Measurements from ENCODE around the gene GARIN5A. TPM values are rescaled to one million over a fixed set of nuclear protein-coding genes. Genes with fewer than 3 reads are reported as not detected.
A peak's percentile ranks its signal among the peaks of the same experiment; 100 is the strongest.

GARIN5A gene
- total and polyA plus RNA-seq, 2 of the 8 experiments (the other 6 are each of a cell fraction or from before 2014, with no cell fraction given): 9.1 to 18.5 TPM

DNA sequence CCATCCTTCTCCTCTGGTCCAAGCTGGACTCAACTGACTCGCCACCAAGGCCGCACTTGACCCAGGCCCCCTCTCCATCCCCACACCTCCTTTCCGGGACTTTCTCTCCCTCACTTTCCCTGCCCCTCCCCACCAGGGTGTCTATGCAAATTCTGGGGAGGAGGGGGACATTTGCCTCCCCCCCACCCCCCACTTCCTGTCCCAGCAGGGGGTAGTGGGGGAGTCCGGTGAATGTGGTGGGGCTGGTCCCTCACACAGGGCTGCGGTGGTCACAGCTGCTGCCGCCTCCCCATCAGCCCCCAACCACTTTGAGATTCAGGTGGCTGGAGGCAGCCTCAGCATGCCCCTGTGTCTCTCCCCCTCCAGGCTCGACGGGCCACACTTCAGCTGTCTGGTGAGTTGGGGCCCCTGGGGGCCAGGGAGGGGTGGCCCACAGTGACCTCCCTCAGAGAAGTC is 57.0 kb downstream of the GARIN5A start:
- no peak overlapping the region for H4K5ac ChIP-seq (ENCODE audit: insufficient read length, low read depth, low read length)
- H3K4me2 ChIP-seq (ENCODE audit: insufficient read depth in 1 of 2, low read depth in 2 of 2, low read length in 2 of 2): peak overlapping the region; percentile 93 to 95
- H3K79me1 ChIP-seq (ENCODE audit: low read depth, low read length): peaks cover 2% of the 10 kb centered on the region; the same call in 1 of the 2 replicates
- H3K36me3 ChIP-seq (ENCODE audit: control insufficient read depth in 2 of 4, insufficient read depth in 4 of 4, low read length in 3 of 4): no peaks in the 10 kb centered on the region
- H3K4me3 ChIP-seq (ENCODE audit: extremely low read depth in 1 of 4, insufficient read depth in 2 of 4, low read depth in 3 of 4, low read length in 4 of 4): peak overlapping the region; percentile 39 to 67 (median 52)
- H4K91ac ChIP-seq (replicated peaks; ENCODE audit: insufficient read length, low read length): no peak overlapping the region
- H2AK5ac ChIP-seq (ENCODE audit: low read depth, low read length): no peak overlapping the region
- no peak overlapping the region for H3K56ac ChIP-seq (replicated peaks; ENCODE audit: insufficient read length, low read depth, low read length)
- H4K20me1 ChIP-seq (replicated peaks in 1 of 2; ENCODE audit: control insufficient read depth in 1 of 2, insufficient read depth in 2 of 2, low read length in 2 of 2): peaks cover 0 to 6% of the 10 kb centered on the region in 2 experiments
- peaks cover 12% of the 10 kb centered on the region; the same call in 1 of the 2 replicates for H3K23me2 ChIP-seq (ENCODE audit: low read depth, low read length)
- H3K27me3 ChIP-seq (replicated peaks in 1 of 4; ENCODE audit: control insufficient read depth in 3 of 4, extremely low read depth in 1 of 4, insufficient read depth in 3 of 4, low read length in 3 of 4): peaks cover 0 to 2% (median 0%) of the 10 kb centered on the region in 4 experiments; a peak in 1 of 7 replicates
- no peak overlapping the region for H3K4ac ChIP-seq (replicated peaks; ENCODE audit: insufficient read length, low read depth, low read length)
- CTCF ChIA-PET (ENCODE audit: partially characterized antibody): interaction anchor here (0.7 to 1.1 kb wide), 4 partner anchors 34 to 42 kb away, joined by 3 to 5 read pairs (median 3); no protein-coding TSS in a partner anchor
- no peak overlapping the region for H3K27ac ChIP-seq (ENCODE audit: low read depth, low read length)
- peak overlapping the region; percentile 91; the same call in 1 of the 2 replicates for H2BK5ac ChIP-seq (ENCODE audit: low read depth, low read length)
- FAIRE-seq (no peak), DNase-seq (ENCODE audit: low read depth in 1 of 2, low spot score in 2 of 2) (peak in 1 of 2 experiments; percentile 75)
- H3K18ac ChIP-seq (ENCODE audit: extremely low read depth, low read length): peak overlapping the region; percentile 60; the same call in 1 of the 2 replicates
- no peak overlapping the region for H3K14ac ChIP-seq (ENCODE audit: insufficient read length)
- no peaks in the 10 kb centered on the region for H3K9me3 ChIP-seq (ENCODE audit: insufficient read depth in 2 of 2, low read depth in 1 of 2, low read length in 1 of 2)
- peaks cover 0 to 19% (median 11%) of the 10 kb centered on the region in 4 experiments; a peak in 6 of 7 replicates for H3K4me1 ChIP-seq (replicated peaks in 1 of 4; ENCODE audit: control insufficient read depth in 3 of 4, insufficient read depth in 4 of 4, low read length in 3 of 4)
- WGBS, 2 experiments (ENCODE audit: extremely low coverage in 1 of 2, insufficient coverage in 1 of 2, insufficient read length in 1 of 2, insufficient replicate concordance in 2 of 2, low coverage in 1 of 2, low lambda C conversion rate in 2 of 2, missing lambda C conversion rate in 1 of 2): 0% methylated on average over 4 of the region's 8 CpGs; no CpG with 5 or more reads in 1 of the 2 experiments
- no peak overlapping the region for H4K8ac ChIP-seq (ENCODE audit: extremely low read depth, insufficient read depth, low read length)
- H3K9ac ChIP-seq (replicated peaks in 1 of 4; ENCODE audit: extremely low read depth in 1 of 4, low read depth in 3 of 4, low read length in 3 of 4): no peak overlapping the region
- peak overlapping the region; percentile 86; the same call in 1 of the 2 replicates for H2BK20ac ChIP-seq (ENCODE audit: low read length)
- peak overlapping the region; percentile 92; the same call in 1 of the 2 replicates for H2BK12ac ChIP-seq (ENCODE audit: low read depth, low read length)
- H2AFZ ChIP-seq (ENCODE audit: low read length): no peak overlapping the region
- peak overlapping the region; percentile 61; the same call in 1 of the 2 replicates for H2BK15ac ChIP-seq (ENCODE audit: low read length)
- H3K79me2 ChIP-seq (ENCODE audit: control insufficient read depth in 1 of 2, insufficient read depth in 2 of 2, low read length in 2 of 2): no peaks in the 10 kb centered on the region
- H2BK120ac ChIP-seq (replicated peaks; ENCODE audit: low read depth, low read length): no peak overlapping the region
- H3K23ac ChIP-seq (ENCODE audit: insufficient read length): no peak overlapping the region
- POLR2A ChIA-PET (ENCODE audit: partially characterized antibody): interaction anchor here (0.8 to 2.8 kb wide), 11 partner anchors 8 to 51 kb away, joined by 3 to 16 read pairs (median 4); partner anchors contain the start of genes MYBPC2, NR1H2 and POLD1
- TF ChIP-seq YY1 (IDR thresholded peaks at IDR 0.05; ENCODE audit: low read depth, low read length) (0 out of 2 replicates have a peak, but pooled peaks have one; percentile 35), RBBP5 (IDR thresholded peaks at IDR 0.05; ENCODE audit: borderline replicate concordance, low read depth, low read length) (0 out of 2 replicates have a peak, but pooled peaks have one; percentile 18), EGR1 (IDR thresholded peaks at IDR 0.05; ENCODE audit: borderline replicate concordance, low read depth, low read length) (0 out of 2 replicates have a peak, but pooled peaks have one; percentile 59), KDM4A (IDR thresholded peaks at IDR 0.05; ENCODE audit: low read depth, low read length, severe bottlenecking) (no peak), HDAC2 (IDR thresholded peaks at IDR 0.05; ENCODE audit: borderline replicate concordance in 1 of 2, low read depth in 2 of 2, low read length in 2 of 2) (0 out of 4 replicates have a peak, but pooled peaks of 1 of the 2 experiments have one; percentile 7)
